Stimulated activated CD8-positive, alpha-beta memory T cell treated with anti-CD3 and anti-CD28 coated beads, Interleukin-15, amount 100 ng/mL, for 24 hours (primary cell): ENCODE results near the gene PA2G4.

ENCODE experiments used
- DNase-seq: peaks from one replicate; pipeline ENCODE4 v3.0.0-alpha.2; 2020; ENCODE audit warnings: low read depth

Gene PA2G4

DNA sequence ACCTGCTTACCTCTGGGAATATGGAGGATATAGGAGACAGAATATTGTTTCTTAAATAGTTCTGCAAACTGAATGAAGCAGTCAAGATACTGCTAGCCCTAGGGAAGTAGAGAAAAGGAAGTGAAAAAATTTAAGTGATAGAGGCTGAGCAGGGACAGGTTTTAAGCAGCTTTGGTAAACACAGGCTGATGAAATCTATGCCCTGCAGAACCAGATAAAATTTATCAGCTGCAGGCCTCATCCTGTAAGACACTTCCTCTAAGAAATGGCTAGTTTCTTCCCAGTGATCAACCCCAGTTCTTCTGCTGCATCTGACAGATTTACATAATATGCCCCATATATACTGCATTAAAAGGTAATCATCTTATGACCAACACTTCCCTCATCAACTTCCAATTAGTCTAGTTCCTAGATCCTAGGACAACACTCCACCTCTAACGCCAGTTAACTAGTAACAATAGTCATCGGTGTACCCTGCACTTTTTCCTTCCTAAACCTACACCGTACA is 22.4 kb downstream of the PA2G4 start:
- DNase-seq, result no peak

DNA sequence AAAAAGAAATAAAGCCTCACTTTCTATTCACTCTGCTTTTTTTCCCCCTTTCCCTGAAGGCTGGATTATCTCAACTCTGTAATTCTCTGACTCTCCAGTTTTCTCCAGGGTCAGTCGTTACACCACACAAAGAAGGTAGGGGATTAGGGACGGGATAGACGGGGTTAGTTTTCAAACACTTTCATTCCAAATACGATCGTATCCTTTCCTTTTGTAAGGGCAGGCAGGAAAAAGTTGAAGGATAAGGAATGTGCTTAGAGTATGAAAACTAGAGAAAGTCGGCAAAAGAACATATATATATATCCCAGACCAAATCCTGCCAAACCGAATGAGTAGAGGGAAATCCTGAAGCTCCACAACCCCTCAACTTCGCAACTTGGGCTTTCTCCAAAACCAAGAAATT is 23.1 kb downstream of the PA2G4 start:
- DNase-seq, result no peak

DNA sequence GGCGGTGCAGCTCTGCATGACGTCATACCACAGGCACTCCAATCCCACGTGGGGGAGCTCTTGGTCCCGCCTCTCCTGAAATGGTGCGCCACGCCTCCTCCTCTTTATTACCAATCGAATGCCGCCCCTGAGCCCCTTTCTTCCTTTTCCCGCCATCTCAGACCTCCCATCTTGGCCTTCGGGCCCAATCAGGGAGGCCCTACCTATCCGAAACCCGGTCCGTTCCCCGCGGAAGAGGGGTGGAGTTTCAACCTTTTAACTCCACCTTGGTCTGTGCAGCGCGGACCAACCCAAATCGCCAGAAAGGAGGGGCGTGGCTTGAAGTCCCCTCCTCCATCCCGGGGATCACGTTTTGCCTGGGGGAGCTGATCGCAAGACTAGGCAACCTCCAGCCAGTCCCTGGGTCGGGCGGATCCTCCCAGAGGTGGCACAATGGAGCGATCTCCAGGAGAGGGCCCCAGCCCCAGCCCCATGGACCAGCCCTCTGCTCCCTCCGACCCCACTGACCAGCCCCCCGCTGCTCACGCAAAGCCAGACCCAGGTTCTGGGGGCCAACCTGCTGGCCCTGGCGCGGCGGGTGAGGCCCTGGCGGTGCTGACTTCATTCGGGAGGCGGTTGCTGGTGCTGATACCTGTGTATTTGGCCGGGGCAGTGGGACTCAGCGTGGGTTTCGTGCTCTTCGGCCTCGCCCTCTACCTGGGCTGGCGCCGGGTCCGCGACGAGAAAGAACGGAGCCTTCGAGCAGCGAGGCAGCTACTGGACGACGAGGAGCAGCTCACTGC is 23.7 kb downstream of the PA2G4 start, which contains the start of gene ESYT1:
Gene ESYT1 (plus strand): TSS at position 380 of the 782 bp plus-strand sequence. CDS start 53 bp downstream, at position 433.
- peak; percentile 69 for DNase-seq

GRCh38 chr12:56128670-56129205 is 24.4 kb downstream of the PA2G4 start:
- DNase-seq, result no peak

DNA sequence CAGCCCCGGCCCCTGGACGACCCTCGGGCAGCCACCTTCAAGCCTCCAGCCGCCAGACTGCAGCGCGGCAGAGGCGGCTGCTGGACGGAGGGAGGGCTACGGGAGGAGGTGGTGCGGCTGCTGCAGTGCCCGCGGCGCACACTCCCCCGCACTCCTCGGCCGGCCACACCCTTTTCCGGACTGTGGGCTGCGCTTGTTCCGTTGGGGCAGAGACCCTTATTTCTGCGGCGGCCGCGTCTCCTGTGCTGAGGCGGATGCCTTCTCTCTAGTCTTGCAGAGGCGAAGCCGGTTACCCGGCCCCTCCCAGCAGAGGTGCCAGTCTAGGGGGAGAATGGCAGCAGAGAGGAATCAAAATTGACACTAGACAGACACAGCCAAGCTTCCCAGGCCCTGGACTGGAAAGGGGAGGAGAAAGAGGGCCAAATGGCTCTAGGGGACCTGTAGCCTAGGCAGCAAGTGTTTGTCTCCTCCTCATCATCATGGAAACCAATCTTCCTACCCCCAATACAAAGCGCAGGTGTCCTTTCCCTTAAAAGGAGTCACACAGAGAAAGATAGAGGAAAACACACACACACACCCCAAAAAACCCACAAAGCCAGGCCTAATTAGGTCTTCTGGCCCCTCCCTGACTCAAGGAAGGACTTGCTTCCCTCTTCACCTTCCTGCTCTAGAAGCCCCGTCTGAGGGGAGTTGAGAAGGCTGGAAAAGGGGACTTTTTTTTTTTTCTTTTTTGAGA is 25.0 kb downstream of the PA2G4 start:
- peak; percentile 38 for DNase-seq

DNA sequence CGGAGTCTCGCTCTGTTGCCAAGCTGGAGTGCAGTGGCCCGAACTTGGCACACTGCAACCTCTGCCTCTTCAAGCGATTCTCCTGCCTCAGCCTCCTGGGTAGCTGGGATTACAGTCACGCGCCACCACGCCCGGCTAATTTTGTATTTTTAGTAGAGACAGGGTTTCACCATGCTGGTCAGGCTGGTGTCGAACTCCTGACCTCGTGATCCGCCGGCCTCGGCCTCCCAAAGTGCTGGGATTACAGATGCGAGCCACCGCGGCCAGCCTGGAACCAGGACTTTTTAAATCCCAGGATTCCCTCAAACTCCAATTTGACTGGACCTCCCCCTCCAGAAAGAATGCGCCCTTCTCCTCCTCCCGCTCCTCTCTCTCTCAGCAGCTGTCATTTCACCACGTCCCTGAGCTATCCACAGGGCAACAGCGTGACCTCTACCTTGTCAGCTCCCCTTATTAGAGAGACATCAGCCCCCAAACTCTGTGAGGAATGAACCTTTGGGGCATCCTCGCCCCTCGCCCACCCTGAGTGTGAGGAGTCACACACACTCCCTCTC is 25.7 kb downstream of the PA2G4 start:
- no peak for DNase-seq

- DNase-seq, result no peak
Observed at GRCh38 chr12:56130876-56131275, 26.5 kb downstream of the PA2G4 start.

- no peak for DNase-seq
Observed at GRCh38 chr12:56134897-56135296, 30.5 kb downstream of the PA2G4 start.

DNA sequence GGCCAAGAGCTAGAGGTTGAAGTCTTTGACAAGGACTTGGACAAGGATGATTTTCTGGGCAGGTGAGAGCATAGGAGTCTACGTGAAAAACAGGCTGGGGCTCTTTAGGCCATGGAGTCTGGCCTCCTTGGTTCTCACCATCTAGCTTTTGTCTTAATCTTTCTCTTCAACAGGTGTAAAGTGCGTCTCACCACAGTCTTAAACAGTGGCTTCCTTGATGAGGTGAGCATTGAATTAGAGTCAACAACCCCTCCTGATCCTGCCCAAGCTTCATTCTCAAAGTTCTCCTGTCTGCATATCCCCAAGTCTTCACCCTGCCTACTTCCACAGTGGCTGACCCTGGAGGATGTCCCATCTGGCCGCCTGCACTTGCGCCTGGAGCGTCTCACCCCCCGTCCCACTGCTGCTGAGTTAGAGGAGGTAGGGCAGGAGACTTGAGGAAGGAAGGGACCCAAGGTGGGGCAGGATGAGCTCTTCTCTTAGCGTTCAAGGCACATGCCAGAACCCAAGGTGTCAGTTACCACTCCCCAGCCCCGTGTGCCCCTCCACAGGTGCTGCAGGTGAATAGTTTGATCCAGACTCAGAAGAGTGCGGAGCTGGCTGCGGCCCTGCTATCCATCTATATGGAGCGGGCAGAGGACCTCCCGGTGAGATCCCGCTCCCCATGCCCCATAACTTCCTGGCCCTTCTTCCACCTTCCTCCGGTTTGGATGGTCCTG is 33.7 kb downstream of the PA2G4 start:
- no peak for DNase-seq

GRCh38 chr12:56141946-56142784 is 37.8 kb downstream of the PA2G4 start:
- no peak for DNase-seq

DNA sequence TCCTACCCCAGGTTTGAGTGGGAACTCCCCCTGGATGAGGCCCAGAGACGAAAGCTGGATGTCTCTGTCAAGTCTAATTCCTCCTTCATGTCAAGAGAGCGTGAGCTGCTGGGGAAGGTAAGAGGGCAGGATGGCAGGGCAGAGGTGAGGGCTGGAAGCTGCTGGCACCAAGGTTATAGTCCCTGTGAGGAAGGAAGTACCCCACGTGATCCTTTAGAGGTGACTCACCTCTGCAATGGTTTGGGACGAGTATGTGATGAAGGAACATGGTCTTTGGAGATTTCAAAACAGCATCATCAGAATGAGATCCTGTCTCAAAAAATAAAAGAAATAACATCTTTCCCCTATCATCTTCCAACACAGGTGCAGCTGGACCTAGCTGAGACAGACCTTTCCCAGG is 38.9 kb downstream of the PA2G4 start:
- no peak for DNase-seq

- DNase-seq, result no peak
Observed at GRCh38 chr12:56143870-56144269, 39.5 kb downstream of the PA2G4 start.

DNA sequence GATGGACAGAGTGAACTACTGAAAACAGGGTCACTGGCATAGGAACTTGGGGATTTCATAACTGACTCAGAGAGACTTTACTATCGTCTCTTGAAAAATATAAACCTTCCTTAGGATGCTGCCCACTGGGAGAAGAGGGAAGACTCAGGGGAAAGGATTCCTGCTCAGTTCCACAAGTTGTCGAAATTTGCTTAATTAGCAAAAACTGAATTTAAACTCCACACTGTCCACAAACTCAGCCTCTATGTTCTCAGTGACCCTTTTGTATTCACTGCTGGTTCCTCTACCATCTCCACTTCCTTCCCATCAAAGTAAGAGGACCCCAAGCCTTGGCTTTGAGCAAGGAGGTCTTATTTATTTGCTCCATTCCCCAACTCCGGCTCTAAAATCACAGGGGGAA is 40.9 kb downstream of the PA2G4 start:
- no peak for DNase-seq

GRCh38 chr12:56146492-56147460 is 42.4 kb downstream of the PA2G4 start:
- DNase-seq, result no peak

- no peak for DNase-seq
Observed at GRCh38 chr12:56150563-56150962, 46.2 kb downstream of the PA2G4 start.

GRCh38 chr12:56151672-56152131 is 47.3 kb downstream of the PA2G4 start:
- DNase-seq, result peak; percentile 35

- DNase-seq, result peak; percentile 80
Observed at GRCh38 chr12:56152132-56152755, 47.9 kb downstream of the PA2G4 start, which contains the start of gene MYL6B. Gene MYL6B, plus strand, starts transcription at chr12:56152587. Its CDS starts 1,332 bp downstream, at chr12:56153919.

DNA sequence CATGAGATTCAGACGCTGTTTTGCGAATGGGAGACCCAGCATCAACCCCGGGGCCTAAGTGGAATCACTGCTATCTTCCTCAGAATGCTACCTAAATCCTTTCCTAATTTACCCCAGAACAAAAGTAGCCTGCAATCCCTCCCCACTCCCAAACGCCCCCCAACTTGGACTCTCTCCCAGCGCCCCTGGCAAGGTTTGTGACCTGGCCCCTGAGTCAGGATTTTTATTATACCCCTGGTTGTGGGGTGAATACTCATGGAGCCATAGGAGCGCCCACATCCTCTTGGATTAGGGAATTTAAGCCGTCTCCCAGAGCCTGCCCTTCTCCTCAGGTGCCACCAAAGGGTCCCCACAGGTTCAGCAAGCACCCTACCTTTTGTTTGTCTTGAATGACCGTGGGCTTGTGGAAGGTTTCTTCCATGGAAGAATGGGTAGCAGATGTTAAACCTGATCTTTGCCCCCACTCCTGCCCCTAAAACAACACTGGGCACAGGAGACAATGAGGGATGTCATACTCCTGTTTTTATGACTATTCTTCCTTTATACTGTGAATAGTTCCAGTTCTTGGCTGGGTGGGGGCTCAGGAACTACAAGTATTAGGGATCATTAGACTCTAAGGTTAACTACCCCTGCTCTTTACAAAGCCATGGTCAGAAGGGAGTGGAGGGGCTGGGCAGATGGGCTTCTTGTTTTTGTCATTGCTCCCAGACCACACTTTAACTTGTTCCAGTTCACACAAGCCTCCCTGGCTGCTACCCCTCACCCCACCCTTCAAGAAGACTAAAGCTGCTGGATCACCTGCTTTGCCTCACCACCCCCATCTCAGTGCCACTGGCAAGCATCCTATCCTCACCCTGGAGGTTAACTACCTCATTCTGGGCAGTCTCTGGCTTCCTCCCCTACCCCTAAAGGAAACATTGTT is 48.7 kb downstream of the PA2G4 start:
- DNase-seq, result no peak
